Activated CD4-positive, alpha-beta T cell treated with anti-CD3 and anti-CD28 coated beads, Interleukin-2, Interleukin-6, amounts not matched to agents 100 ng/mL and 50 ng/mL, durations not matched to agents 16 hours and 8 hours (primary cell): Measurements from ENCODE around the gene FOXD2.

Source experiments
- DNase-seq: peaks from one replicate; pipeline ENCODE4 v3.0.0-alpha.2; 2020

The FOXD2 gene

DNA sequence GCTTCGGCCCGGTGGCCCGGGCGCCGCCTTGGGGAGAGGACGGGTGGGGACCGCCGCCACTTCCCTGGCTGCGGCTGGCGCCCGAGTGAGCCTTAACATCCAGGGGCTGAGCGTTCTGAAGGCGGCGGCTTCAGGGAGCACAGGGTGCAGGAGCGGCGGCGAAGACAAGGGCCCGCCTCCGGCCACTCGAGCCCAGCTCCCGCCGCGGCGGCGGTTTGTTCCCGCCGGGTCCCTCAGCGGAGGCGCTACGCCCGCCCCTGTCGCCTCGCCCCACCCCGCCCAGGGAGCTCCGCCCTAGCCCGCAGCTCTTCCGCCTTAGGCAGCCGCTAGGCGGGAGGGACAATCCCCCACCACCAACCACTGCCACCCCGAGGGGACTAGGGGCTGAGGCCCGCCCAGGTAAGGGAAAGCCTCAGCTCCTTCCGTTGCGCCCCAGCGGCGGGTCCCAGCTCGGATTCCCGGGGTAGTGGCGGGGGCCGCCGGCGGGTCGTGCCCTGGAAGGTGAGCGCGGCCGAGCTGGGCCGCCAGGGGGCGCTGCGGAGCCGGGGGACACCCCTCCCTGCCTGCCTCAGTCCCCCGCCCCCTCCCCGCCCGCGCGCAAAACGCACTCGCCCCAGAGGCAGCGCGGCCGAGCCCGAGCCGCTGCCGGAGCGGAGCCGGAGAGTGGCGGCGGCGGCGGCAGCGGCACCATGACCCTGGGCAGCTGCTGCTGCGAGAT is at the start of gene FOXD2:
Gene FOXD2 (plus strand): TSS at position 598 of the 718 bp plus-strand sequence. CDS start 92 bp downstream, at position 690.
- DNase-seq, result peak; percentile 95

GRCh38 chr1:47388891-47389238 is 49.0 kb upstream of the FOXD2 start:
- DNase-seq, result peak; percentile 69

GRCh38 chr1:47389731-47390130 is 48.1 kb upstream of the FOXD2 start:
- DNase-seq, result no peak

DNA sequence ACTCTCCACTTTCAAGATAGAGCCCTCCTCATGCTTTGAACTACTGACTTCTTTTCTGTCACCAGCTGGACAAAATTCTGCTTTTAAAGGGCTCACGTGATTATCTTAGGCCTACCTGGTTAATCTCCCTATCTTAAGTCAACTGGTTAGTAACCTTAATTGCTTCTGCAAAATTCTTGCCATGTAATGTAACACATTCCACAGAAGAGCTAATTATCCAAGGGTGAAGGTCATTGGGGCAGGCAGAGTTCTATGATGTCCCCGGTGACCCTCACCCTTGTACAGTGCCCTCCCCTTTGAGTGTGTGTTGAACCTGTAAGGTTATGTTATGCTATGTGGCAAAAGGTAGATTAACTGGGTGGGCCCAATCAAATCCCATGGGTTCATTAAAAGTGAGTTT is 47.0 kb upstream of the FOXD2 start:
- no peak for DNase-seq

GRCh38 chr1:47393141-47393540 is 44.7 kb upstream of the FOXD2 start:
- DNase-seq, result no peak

DNA sequence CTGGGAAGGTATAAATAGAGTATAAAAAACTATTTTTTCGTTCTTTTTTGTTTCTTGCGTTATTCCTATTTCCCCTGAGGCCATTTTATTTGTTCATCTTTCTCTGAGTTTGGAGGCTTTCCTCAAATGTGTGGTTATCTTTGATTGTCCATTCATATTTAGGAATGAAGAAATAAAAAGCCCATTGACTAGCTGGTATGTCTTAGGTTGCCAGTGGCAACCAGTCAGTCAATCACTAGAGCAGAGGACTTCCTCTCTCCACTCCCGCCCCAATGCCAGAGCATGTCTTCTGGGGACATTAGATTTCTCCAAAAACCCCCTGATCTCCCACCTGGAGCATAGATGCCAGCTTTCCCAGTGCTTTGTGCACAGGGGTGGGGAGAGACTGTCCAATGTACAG is 42.4 kb upstream of the FOXD2 start:
- no peak for DNase-seq

- no peak for DNase-seq
Observed at GRCh38 chr1:47396671-47397196, 41.1 kb upstream of the FOXD2 start.

DNA sequence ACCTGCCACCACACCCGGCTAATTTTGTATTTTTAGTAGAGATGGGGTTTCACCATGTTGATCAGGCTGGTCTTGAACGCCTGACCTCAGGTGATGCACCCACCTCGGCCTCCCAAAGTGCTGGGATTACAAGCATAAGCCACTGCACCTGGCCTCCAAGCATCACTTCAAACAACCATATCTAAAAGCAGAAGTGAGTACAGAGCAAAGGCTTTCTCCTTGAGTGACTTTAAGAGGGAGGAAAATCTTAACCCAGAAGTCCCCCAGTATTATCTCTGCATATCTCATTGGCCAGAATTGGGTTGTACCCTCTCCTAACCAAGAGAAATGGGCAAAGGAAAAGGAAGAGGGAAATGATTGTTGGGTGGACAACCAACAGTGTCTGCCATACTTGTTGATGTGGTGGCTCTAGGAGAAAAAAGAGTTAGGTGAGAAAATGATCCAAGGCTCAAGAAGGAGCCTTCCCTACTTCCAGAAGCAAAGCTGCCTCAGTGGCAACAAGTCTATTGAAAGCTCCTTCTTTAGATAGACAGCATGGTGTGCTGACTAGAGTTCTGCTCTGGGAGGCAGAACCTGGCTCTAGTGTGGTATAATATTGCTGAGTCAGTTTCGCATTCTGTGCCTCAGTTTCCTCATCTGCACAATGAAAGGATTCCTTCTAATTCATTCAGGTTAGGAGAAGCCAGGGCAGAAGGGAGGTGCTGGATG is 38.6 kb upstream of the FOXD2 start:
- DNase-seq, result no peak

DNA sequence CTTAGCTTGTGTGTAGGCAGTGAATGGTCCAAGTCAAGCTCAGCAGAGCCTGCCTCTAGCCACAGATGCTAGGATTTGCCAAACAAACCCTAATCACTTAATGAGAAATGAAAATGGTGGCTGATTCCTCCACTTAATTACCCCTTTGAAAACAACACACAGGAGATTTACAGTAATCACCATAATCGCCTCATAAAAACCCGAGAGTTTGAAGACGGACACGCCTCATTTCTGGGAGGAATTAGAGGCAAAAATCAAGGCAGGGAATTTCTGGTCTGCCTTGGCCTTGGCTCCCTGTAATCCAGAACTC is 38.0 kb upstream of the FOXD2 start:
- DNase-seq, result no peak

DNA sequence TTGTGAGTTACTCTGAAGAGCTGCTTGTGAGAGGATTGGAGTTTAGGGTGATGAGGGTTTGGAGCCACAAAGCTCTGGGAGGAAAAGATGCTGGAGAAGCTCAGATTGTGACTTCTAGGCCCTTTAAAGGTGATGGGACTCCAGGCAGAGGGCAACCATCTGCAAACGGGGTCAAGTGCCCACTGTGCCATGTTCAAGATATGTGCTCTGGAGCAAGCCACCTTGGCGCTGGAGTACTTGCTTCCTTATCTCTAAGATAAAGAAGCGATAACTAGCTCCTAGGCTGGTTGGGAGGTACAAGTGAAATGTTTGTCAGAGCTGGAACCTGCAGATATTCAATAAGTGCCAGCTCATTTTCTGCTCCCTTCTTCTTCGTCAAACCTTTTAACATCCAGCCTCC is 36.1 kb upstream of the FOXD2 start:
- DNase-seq, result no peak

DNA sequence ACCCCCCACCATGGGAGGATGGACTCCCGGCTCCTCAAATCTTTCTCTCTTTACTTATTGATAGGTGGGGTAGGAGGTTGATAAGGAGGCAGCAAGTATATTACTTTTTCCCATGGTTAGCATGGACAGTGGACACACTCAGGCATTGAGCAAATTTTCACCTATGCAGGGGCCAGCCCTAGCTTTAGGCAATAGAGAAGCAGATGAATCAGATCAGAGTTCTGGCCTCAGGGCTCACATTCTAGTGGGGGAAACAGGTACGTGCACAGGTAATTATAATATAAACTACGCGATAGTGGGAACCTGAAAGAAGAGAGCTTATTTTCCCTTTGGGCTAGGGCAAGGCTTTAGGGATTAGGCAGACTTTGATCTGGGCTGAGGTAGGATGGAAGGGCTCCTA is 35.3 kb upstream of the FOXD2 start:
- DNase-seq, result no peak

- DNase-seq, result no peak
Observed at GRCh38 chr1:47403321-47403910, 34.4 kb upstream of the FOXD2 start.

DNA sequence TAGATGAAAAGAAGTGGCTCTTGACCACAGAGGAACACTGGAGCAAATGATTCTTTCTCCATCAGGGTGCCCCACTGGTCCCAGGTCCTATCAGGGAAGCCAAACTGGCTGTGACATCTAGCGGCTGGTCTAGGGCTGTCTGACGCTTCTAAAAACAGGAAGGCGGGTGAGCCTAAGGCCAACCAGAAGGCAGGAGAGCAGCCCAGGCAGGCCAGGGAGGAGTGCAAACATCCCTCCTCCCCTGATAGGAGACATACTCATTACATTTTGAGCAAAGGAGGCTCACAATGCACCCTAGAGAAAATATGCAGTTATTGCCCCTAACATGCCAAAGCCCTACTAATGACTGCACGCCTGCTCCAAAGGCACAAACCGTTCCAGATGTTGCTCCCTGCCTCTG is 32.1 kb upstream of the FOXD2 start:
- no peak for DNase-seq

DNA sequence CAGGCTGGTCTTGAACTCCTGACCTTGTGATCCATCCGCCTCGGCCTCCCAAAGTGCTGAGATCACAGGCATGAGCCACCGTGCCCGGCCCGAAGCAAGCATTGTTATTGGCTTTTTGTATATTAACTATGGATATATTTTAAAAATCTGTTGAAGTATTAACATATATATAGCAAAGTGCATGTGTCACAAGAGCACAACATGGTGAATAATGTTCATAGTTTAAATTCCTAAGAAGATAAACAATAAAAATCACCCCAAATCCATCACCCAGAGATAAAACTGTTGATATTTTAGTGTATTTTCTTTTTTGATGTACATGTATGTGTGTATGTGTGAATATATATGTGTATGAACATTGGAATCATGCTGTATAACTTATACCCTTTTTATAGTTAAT is 30.9 kb upstream of the FOXD2 start:
- DNase-seq, result no peak

DNA sequence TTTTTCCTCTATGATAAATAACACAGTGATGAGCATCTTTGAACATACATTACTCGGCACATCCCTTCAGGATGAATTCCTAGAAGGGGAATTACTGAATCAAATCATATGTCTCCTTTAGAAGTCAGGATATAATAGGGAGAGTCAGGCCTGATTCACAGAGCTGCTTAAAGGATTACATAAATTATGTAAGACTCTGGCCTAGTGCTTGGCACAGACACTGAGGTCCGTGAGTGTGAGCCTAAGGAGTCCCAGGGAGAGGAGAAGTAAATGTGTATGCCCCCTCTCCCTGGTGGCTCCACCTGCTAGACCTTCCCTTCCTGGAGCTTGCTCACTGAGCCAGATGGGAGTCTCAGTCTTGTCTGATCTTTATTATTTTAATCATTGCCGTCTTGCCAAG is 30.4 kb upstream of the FOXD2 start:
- DNase-seq, result no peak

DNA sequence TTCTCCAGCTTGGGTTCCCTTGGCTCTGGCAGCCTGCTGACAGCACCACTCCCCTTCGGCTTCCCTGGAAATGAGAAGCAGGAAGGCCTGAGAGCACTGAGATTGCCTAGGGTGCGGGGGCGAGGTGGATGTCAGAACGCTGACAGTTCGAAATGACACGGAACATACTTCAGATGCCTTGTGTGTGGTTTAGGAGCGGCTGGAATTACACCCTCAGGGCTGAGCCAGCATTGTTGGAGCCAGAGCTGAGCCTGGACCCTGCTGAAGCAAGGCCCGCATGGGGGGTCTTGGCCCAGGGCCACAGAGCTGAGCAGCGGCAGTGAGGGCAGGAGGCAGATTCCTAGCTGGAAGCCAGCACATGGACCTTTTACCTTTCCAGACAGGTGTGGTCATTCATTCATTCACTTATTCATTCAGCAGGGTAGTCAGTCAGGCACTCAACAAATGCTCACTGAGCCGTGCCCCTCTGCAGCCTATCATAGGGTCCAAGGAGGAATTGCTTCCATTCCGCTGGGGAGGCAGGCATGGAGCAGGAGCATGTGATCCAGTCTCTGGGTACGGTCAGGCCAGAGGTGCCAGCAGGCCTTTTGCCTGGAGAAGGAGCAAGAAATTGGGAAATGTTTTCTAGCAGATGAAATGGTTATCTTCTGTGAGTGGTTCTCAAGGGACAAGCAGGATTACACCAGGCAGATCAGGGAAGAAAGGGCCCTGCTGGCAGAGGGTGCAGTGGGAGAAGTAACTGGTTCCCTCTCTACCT is 28.4 kb upstream of the FOXD2 start:
- no peak for DNase-seq

DNA sequence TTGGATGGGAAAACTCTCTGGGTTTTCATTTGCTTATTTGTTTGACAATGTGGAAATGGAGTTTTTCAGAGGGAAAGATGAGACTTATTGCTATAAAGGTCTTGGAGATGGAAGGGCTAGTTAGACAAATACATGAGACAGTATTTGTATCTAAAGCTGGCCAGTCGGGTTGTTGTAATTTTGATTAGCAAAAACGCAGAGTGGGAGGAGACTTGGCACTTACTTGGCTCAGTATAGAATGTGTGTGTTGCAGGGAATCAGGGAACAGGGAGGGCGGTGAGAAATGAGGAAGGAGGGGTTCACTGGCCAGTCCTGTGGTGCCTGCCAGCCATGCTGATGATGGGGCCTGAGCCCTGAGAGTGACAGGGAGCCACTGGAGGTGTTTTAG is 27.8 kb upstream of the FOXD2 start:
- DNase-seq, result no peak

- no peak for DNase-seq
Observed at GRCh38 chr1:47411436-47411835, 26.4 kb upstream of the FOXD2 start.

DNA sequence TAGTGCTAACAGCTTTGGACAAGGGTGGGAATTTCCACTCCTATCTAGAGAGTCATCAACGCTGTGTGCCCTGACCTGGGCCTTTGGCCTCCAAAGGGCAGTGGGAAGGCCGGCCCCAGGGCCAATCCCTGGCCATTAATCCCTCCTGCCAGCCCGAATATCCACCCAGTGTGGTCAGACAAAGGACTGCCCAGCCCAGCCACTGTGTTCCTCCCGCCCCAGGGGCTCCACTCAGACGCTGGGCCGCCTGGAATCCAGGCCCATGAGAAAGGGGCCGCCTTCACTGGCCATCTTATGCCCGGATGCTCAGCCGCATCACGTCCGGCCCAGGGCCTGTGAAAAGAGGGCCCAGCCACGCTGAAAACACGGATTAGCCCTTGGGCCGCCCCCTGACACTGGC is 25.4 kb upstream of the FOXD2 start:
- DNase-seq, result no peak

GRCh38 chr1:47415728-47416318 is 22.0 kb upstream of the FOXD2 start, which contains the start of gene FOXE3:
TSS of gene FOXE3 (plus strand) at chr1:47416285. CDS start at chr1:47416316, 31 bp downstream.
- DNase-seq, result no peak

GRCh38 chr1:47416319-47417169 is 21.3 kb upstream of the FOXD2 start:
- no peak for DNase-seq
